ENCODE data around the gene MACROD2.

- TF ChIP-seq CHD1 (IDR thresholded peaks at IDR 0.05; ENCODE audit: low read depth, low read length) (no peak), RAD21 (IDR thresholded peaks at IDR 0.05; ENCODE audit: low read length) (no peak), POLR2A (IDR thresholded peaks at IDR 0.05; ENCODE audit: low read depth, low read length) (no peak)
- TF ChIP-seq, protein P1, sequence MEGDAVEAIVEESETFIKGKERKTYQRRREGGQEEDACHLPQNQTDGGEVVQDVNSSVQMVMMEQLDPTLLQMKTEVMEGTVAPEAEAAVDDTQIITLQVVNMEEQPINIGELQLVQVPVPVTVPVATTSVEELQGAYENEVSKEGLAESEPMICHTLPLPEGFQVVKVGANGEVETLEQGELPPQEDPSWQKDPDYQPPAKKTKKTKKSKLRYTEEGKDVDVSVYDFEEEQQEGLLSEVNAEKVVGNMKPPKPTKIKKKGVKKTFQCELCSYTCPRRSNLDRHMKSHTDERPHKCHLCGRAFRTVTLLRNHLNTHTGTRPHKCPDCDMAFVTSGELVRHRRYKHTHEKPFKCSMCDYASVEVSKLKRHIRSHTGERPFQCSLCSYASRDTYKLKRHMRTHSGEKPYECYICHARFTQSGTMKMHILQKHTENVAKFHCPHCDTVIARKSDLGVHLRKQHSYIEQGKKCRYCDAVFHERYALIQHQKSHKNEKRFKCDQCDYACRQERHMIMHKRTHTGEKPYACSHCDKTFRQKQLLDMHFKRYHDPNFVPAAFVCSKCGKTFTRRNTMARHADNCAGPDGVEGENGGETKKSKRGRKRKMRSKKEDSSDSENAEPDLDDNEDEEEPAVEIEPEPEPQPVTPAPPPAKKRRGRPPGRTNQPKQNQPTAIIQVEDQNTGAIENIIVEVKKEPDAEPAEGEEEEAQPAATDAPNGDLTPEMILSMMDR (conservative IDR thresholded peaks at IDR 0.05; ENCODE audit: low read depth, low read length) = no peak
These were observed 152.7 kb downstream of the MACROD2 start for GRCh38 chr20:14148042-14148441.

Data from IMR-90 (cell line).